ENCODE results near the gene HSH2D. TPM values are rescaled to one million over a fixed set of nuclear protein-coding genes. Genes with fewer than 3 reads are reported as not detected.

Gene HSH2D
- total and polyA plus RNA-seq, 2 of the 13 experiments (the other 11 are each of a cell fraction or from before 2014, with no cell fraction given) = 0.69 to 3.2 TPM

DNA sequence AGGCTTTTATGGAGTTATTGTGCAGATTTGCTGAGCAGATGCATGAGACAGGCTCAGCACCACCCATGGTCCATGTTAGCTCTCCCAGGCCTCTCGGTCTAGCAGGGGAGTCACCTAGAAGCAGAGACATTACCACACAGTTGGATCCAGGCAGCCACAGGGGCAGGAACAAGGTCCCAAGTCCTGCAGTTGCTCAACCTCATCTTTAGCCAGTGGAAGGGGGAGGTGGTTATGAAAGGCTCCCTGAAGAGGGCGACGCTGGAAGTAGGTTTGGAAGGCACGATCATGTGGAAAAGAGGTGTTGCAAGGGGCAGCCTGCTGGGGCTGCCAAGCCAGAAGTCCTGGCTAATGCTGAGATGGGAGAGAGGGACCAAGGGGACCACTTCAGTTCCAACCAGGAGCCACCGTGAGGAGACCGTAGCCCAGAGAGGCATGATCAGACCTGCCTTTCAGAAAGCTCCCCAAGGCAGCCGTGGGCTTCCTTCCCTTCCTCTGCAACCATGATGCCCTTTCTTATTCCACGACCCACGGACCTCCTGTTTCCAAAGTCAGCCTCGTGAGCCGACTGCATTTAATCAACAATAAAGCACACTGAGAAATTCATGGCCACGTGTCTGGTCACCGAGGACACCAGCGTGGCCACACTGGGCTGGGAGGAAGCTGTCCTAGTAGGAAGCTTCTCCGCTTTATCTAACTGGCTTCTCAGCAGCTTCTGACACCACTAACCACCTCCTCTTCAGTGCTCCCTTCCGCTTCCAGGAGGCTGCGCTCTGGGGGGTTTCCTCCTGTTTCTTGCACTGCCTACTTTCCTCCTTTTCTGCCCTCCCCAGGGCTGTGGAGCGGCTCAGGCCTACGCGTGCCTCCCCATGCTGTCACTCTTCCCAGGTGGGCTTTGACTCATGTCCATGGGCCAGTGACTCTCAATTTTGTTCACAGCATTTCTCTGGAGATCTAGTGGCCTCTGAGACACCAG is 56.8 kb downstream of the HSH2D start (continued):
- TF ChIP-seq, protein P1, sequence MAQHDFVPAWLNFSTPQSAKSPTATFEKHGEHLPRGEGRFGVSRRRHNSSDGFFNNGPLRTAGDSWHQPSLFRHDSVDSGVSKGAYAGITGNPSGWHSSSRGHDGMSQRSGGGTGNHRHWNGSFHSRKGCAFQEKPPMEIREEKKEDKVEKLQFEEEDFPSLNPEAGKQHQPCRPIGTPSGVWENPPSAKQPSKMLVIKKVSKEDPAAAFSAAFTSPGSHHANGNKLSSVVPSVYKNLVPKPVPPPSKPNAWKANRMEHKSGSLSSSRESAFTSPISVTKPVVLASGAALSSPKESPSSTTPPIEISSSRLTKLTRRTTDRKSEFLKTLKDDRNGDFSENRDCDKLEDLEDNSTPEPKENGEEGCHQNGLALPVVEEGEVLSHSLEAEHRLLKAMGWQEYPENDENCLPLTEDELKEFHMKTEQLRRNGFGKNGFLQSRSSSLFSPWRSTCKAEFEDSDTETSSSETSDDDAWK (CRISPR knock-in tag; IDR thresholded peaks at IDR 0.05) = no peak
- TF ChIP-seq, protein P2, sequence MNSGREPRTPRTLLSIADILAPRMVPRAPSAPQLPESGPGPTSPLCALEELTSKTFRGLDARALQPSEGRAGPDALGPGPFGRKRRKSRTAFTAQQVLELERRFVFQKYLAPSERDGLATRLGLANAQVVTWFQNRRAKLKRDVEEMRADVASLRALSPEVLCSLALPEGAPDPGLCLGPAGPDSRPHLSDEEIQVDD (CRISPR knock-in tag; IDR thresholded peaks at IDR 0.05; ENCODE audit: borderline replicate concordance) = no peak
- TF ChIP-seq, protein P3, sequence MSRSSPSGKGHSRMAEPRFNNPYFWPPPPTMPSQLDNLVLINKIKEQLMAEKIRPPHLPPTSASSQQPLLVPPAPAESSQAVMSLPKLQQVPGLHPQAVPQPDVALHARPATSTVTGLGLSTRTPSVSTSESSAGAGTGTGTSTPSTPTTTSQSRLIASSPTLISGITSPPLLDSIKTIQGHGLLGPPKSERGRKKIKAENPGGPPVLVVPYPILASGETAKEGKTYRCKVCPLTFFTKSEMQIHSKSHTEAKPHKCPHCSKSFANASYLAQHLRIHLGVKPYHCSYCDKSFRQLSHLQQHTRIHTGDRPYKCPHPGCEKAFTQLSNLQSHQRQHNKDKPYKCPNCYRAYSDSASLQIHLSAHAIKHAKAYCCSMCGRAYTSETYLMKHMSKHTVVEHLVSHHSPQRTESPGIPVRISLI (CRISPR knock-in tag; IDR thresholded peaks at IDR 0.05; ENCODE audit: borderline replicate concordance) = peak; percentile 16; the same call in 1 of the 2 replicates
- TF ChIP-seq ZNF44 (CRISPR knock-in tag; IDR thresholded peaks at IDR 0.05) (no peak), ZNF614 (CRISPR knock-in tag; IDR thresholded peaks at IDR 0.05; ENCODE audit: borderline replicate concordance) (peak; percentile 86; the same call in 1 of the 2 replicates), U2AF1 (optimal IDR thresholded peaks at IDR 0.05; ENCODE audit: low read depth, low read length) (no peak), ZFP1 (CRISPR knock-in tag; IDR thresholded peaks at IDR 0.05) (no peak), JUN (CRISPR knock-in tag; IDR thresholded peaks at IDR 0.05) (0 out of 2 replicates have a peak, but pooled peaks have one; percentile 37)
- TF ChIP-seq, protein P4, sequence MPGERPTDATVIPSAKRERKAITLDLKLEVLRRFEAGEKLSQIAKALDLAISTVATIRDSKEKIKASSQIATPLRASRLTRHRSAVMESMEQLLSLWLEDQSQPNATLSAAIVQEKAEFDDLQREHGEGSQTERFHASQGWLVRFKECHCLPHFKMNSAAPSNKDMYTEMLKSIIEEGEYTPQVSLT (CRISPR knock-in tag; IDR thresholded peaks at IDR 0.05; ENCODE audit: borderline replicate concordance, low read depth) = no peak
- TF ChIP-seq, protein P5, sequence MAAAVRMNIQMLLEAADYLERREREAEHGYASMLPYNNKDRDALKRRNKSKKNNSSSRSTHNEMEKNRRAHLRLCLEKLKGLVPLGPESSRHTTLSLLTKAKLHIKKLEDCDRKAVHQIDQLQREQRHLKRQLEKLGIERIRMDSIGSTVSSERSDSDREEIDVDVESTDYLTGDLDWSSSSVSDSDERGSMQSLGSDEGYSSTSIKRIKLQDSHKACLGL (CRISPR knock-in tag; IDR thresholded peaks at IDR 0.05) = no peak
- TF ChIP-seq, protein P6, sequence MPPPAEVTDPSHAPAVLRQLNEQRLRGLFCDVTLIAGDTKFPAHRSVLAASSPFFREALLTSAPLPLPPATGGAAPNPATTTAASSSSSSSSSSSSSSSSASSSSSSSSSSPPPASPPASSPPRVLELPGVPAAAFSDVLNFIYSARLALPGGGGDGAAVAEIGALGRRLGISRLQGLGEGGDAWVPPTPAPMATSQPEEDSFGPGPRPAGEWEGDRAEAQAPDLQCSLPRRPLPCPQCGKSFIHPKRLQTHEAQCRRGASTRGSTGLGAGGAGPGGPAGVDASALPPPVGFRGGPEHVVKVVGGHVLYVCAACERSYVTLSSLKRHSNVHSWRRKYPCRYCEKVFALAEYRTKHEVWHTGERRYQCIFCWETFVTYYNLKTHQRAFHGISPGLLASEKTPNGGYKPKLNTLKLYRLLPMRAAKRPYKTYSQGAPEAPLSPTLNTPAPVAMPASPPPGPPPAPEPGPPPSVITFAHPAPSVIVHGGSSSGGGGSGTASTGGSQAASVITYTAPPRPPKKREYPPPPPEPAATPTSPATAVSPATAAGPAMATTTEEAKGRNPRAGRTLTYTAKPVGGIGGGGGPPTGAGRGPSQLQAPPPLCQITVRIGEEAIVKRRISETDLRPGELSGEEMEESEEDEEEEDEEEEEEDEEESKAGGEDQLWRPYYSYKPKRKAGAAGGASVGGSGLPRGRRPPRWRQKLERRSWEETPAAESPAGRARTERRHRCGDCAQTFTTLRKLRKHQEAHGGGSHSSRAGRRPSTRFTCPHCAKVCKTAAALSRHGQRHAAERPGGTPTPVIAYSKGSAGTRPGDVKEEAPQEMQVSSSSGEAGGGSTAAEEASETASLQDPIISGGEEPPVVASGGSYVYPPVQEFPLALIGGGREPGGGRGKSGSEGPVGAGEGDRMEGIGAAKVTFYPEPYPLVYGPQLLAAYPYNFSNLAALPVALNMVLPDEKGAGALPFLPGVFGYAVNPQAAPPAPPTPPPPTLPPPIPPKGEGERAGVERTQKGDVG (CRISPR knock-in tag; IDR thresholded peaks at IDR 0.05; ENCODE audit: borderline replicate concordance) = 0 out of 2 replicates have a peak, but pooled peaks have one; percentile 49
- TF ChIP-seq, protein P7, sequence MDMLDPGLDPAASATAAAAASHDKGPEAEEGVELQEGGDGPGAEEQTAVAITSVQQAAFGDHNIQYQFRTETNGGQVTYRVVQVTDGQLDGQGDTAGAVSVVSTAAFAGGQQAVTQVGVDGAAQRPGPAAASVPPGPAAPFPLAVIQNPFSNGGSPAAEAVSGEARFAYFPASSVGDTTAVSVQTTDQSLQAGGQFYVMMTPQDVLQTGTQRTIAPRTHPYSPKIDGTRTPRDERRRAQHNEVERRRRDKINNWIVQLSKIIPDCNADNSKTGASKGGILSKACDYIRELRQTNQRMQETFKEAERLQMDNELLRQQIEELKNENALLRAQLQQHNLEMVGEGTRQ (IDR thresholded peaks at IDR 0.05; ENCODE audit: low read depth, low read length) = no peak
- TF ChIP-seq, protein P7 (CRISPR knock-in tag; IDR thresholded peaks at IDR 0.05; ENCODE audit: borderline replicate concordance) = no peak
- TF ChIP-seq, protein P8, sequence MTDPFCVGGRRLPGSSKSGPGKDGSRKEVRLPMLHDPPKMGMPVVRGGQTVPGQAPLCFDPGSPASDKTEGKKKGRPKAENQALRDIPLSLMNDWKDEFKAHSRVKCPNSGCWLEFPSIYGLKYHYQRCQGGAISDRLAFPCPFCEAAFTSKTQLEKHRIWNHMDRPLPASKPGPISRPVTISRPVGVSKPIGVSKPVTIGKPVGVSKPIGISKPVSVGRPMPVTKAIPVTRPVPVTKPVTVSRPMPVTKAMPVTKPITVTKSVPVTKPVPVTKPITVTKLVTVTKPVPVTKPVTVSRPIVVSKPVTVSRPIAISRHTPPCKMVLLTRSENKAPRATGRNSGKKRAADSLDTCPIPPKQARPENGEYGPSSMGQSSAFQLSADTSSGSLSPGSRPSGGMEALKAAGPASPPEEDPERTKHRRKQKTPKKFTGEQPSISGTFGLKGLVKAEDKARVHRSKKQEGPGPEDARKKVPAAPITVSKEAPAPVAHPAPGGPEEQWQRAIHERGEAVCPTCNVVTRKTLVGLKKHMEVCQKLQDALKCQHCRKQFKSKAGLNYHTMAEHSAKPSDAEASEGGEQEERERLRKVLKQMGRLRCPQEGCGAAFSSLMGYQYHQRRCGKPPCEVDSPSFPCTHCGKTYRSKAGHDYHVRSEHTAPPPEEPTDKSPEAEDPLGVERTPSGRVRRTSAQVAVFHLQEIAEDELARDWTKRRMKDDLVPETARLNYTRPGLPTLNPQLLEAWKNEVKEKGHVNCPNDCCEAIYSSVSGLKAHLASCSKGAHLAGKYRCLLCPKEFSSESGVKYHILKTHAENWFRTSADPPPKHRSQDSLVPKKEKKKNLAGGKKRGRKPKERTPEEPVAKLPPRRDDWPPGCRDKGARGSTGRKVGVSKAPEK (CRISPR knock-in tag; IDR thresholded peaks at IDR 0.05; ENCODE audit: borderline replicate concordance) = no peak
